PC-3 (cell line): ENCODE results near the gene LBHD2.

Source experiments
- EZH2 ChIP-seq: fragments of 300-600 bp; sonication (generic); IDR thresholded peaks from one replicate; pipeline ENCODE4 v1.6.1; 2017; ENCODE audit warnings: antibody characterized with exemption, mild to moderate bottlenecking, low read length; ENCODE audit not compliant: unreplicated experiment
- EZH2phosphoT487 ChIP-seq: fragments of 300-600 bp; sonication (generic); IDR thresholded peaks from 2 replicates; pipeline ENCODE4 v1.6.1; 2018; ENCODE audit warnings: mild to moderate bottlenecking, antibody characterized with exemption, low read length, borderline replicate concordance
- TF ChIP-seq, protein P1 (sequence below): fragments of 300-600 bp; sonication (generic); conservative IDR thresholded peaks from 2 replicates; pipeline ENCODE4 v1.5.1; 2017; ENCODE audit warnings: antibody characterized with exemption, low read depth, mild to moderate bottlenecking, low read length

DNA sequence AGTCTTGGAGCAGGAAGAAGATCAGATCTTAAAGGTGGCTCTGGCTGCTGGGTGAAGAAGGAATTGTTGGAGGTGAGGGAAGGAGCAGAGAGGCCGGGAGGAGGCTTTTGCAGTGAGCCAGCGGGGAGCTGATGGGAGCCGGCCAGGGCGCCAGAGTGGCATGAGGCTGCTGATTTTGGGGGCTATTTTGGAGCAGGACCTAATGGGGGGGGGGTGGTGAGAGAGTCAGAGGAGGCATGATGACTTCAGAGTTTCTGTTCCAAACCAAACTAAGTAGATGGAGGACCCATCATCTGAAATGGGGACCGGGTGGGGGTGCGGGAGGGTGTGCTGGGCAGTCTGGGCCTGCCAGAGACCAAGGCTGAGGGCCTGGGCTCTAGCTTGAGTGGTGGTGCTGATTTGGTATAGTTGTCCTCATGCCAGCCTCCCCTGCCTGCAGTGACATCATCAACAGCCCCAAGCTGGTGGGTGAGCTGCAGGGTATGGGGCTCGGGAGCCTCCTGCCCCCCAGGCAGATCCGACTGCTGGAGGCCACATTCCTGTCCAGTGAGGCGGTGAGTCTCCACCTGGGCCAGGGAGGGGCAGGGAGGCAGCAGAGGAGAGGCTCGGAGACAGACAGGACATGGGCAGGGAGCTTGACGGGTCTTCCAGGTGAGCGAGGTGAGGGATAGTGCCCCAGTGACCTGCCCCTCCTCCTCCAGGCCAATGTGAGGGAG is 45.4 kb downstream of the LBHD2 start:
- TF ChIP-seq, protein P1, sequence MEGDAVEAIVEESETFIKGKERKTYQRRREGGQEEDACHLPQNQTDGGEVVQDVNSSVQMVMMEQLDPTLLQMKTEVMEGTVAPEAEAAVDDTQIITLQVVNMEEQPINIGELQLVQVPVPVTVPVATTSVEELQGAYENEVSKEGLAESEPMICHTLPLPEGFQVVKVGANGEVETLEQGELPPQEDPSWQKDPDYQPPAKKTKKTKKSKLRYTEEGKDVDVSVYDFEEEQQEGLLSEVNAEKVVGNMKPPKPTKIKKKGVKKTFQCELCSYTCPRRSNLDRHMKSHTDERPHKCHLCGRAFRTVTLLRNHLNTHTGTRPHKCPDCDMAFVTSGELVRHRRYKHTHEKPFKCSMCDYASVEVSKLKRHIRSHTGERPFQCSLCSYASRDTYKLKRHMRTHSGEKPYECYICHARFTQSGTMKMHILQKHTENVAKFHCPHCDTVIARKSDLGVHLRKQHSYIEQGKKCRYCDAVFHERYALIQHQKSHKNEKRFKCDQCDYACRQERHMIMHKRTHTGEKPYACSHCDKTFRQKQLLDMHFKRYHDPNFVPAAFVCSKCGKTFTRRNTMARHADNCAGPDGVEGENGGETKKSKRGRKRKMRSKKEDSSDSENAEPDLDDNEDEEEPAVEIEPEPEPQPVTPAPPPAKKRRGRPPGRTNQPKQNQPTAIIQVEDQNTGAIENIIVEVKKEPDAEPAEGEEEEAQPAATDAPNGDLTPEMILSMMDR: no peak
- TF ChIP-seq EZH2phosphoT487: no peak
- no peak for TF ChIP-seq EZH2
